ENCODE measurements around the gene ADAM17. TPM values are rescaled to one million over a fixed set of nuclear protein-coding genes. Genes with fewer than 3 reads are reported as not detected.
A peak's percentile ranks its signal among the peaks of the same experiment; 100 is the strongest.

Gene ADAM17
- total and polyA plus RNA-seq, 5 donors from 2014 or later, result 11.8 to 34.1 (median 14.3) TPM

DNA sequence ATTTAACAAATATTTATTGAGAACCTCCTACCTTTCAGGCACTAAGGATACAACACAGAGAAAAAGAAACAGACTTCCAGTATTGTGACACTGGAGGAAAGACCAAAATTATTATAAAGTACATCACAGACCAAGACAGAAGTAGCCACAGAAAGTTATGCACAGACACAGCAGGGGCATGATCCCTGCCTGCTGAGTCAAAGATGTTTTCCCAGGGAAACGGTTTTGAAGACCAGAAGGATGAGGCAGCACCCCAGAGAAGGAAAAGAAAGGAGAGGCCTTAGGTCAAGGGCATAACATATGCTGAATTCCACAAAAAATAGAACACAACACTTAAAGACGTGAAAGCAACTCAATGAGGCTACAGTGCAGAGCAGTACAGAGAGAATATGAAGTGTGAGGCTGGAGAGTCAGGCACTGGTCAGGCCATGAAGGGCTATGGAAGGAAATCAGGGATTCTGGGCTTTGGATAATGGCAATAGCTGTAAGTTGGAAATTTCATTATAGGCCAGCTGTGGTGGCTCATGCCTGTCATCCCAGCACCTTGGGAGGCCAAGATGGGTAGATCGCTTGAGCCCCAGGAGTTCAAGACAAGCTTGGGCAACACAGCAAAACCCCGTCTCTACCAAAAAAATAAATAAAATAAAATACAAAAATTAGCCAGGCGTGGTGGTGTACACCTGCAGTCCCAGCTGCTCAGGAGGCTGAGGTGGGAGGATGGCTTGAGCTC, 8.2 kb downstream of the ADAM17 start:
- no peak for DNase-seq
- Histone ChIP-seq H3K4me3 (ENCODE audit: low read depth, low read length) (no peak overlapping the region), H3K27ac (ENCODE audit: insufficient read depth, low read length, poor library complexity, severe bottlenecking) (no peak overlapping the region), H3K27me3 (ENCODE audit: control insufficient read depth, insufficient read depth, low read length) (no peaks in the 10 kb centered on the region), H3K4me1 (ENCODE audit: control insufficient read depth, insufficient read depth, low read length, poor library complexity, severe bottlenecking) (peaks cover 55% of the 10 kb centered on the region), H3K9me3 (ENCODE audit: control insufficient read depth in 2 of 2, low read length in 2 of 2) (no peaks in the 10 kb centered on the region), H3K36me3 (ENCODE audit: control insufficient read depth, insufficient read depth, low read length) (peaks cover 4% of the 10 kb centered on the region)
- Mint-ChIP-seq H3K4me1 (peaks cover 28 to 77% (median 54%) of the 10 kb centered on the region in 4 donors), H3K9me3 (peaks cover 0 to 2% (median 0%) of the 10 kb centered on the region in 7 donors), H3K27me3 (no peaks in the 10 kb centered on the region), H3K4me3 (peak overlapping the region in 2 of 4 donors; percentile 34 to 39), H3K27ac (peak overlapping the region; percentile 33 to 92 (median 50)), H3K36me3 (peaks cover 14% of the 10 kb centered on the region)
- ATAC-seq (ENCODE audit: low read depth in 2 of 2), result no peak

DNA sequence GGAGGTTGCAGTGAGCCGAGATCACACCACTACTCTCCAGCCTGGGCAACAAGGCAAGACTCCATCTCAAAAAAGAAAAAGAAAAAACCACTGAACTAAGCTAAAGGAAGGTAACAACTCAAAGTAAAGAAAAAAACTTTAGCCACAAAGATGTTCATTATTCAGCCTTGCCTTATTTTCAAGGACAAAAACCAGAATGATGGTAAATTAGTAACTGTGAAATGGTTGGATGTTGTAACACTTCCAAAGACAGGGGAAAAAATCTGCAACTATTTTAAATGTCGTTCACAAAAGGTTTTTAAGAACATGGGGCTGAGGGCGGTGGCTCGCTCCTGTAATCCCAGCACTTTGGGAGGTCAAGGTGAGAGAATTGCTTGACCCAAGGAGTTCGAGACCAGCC, 10.1 kb downstream of the ADAM17 start:
- Histone ChIP-seq H3K4me3 (ENCODE audit: low read depth, low read length) (no peak overlapping the region), H3K4me1 (ENCODE audit: control insufficient read depth, insufficient read depth, low read length, poor library complexity, severe bottlenecking) (peaks cover 37% of the 10 kb centered on the region), H3K9me3 (ENCODE audit: control insufficient read depth in 2 of 2, low read length in 2 of 2) (no peaks in the 10 kb centered on the region), H3K36me3 (ENCODE audit: control insufficient read depth, insufficient read depth, low read length) (peaks cover 10% of the 10 kb centered on the region), H3K27ac (ENCODE audit: insufficient read depth, low read length, poor library complexity, severe bottlenecking) (no peak overlapping the region), H3K27me3 (ENCODE audit: control insufficient read depth, insufficient read depth, low read length) (no peaks in the 10 kb centered on the region)
- DNase-seq, result no peak
- Mint-ChIP-seq H3K4me3 (no peak overlapping the region), H3K9me3 (peaks cover 0 to 2% (median 0%) of the 10 kb centered on the region in 7 donors), H3K27me3 (no peaks in the 10 kb centered on the region), H3K27ac (peak overlapping the region in 1 of 3 donors; percentile 29), H3K36me3 (peaks cover 19% of the 10 kb centered on the region), H3K4me1 (peaks cover 27 to 63% (median 43%) of the 10 kb centered on the region in 4 donors)
- no peak for ATAC-seq (ENCODE audit: low read depth in 2 of 2)

DNA sequence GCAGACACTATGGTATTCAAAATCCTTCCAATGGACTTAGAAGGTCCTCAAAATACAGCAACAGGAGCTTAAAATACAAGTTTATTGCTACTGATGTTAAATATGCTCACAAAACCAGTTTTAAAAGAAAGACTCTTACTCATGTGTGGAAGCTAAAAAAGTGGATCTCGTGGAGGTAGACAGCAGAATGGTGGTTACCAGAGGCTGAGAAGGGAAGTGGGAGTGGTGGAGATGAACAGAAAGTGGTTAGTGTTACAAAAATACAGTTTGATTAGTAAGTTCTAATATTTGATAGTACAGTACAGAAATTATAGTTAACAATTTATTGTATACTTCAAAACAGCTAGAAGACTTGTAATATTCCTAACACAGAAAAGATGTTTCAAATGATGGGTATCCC, 12.1 kb downstream of the ADAM17 start:
- Histone ChIP-seq H3K27me3 (ENCODE audit: control insufficient read depth, insufficient read depth, low read length) (no peaks in the 10 kb centered on the region), H3K4me3 (ENCODE audit: low read depth, low read length) (peak overlapping the region; percentile 47), H3K36me3 (ENCODE audit: control insufficient read depth, insufficient read depth, low read length) (peaks cover 10% of the 10 kb centered on the region), H3K4me1 (ENCODE audit: control insufficient read depth, insufficient read depth, low read length, poor library complexity, severe bottlenecking) (peaks cover 25% of the 10 kb centered on the region), H3K27ac (ENCODE audit: insufficient read depth, low read length, poor library complexity, severe bottlenecking) (no peak overlapping the region), H3K9me3 (ENCODE audit: control insufficient read depth in 2 of 2, low read length in 2 of 2) (no peaks in the 10 kb centered on the region)
- H3K4me3 Mint-ChIP-seq, result peak overlapping the region in 3 of 4 donors; percentile 0 to 54 (median 29)
- H3K4me1 Mint-ChIP-seq, result peaks cover 30 to 55% (median 38%) of the 10 kb centered on the region in 4 donors
- H3K9me3 Mint-ChIP-seq, result peaks cover 0 to 2% (median 0%) of the 10 kb centered on the region in 7 donors
- ATAC-seq (ENCODE audit: low read depth in 2 of 2) (no peak), DNase-seq (peak in 1 of 3 donors; percentile 51)
- H3K36me3 Mint-ChIP-seq, result peaks cover 19% of the 10 kb centered on the region
- peak overlapping the region in 1 of 3 donors; percentile 78 for H3K27ac Mint-ChIP-seq
- no peaks in the 10 kb centered on the region for H3K27me3 Mint-ChIP-seq

DNA sequence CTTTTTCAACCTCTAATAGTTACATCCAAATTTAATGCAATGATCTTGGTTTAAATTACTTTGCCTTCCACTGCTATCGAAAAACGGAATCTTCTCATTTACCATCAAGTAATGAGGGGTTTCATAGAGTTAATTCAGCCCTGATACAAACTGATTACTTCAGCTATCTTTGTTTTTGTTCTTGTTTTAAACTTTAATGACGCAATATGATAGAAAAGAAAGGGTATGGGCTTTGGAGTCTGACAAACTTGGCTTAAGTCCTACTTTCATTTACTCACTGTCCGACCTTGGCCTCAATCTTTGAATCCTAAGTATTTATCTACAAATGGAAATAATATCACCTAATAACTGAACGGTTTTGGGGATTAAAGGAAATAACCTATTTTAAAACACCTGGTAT, 16.1 kb downstream of the ADAM17 start:
- peaks cover 27 to 37% (median 34%) of the 10 kb centered on the region in 4 donors for H3K4me1 Mint-ChIP-seq
- H3K27ac ChIP-seq (ENCODE audit: insufficient read depth, low read length, poor library complexity, severe bottlenecking), result no peak overlapping the region
- peaks cover 26% of the 10 kb centered on the region for H3K36me3 Mint-ChIP-seq
- H3K36me3 ChIP-seq (ENCODE audit: control insufficient read depth, insufficient read depth, low read length), result peaks cover 26% of the 10 kb centered on the region
- H3K4me3 ChIP-seq (ENCODE audit: low read depth, low read length), result no peak overlapping the region
- H3K9me3 ChIP-seq (ENCODE audit: control insufficient read depth in 2 of 2, low read length in 2 of 2), result no peaks in the 10 kb centered on the region
- H3K27me3 ChIP-seq (ENCODE audit: control insufficient read depth, insufficient read depth, low read length), result no peaks in the 10 kb centered on the region
- H3K27me3 Mint-ChIP-seq, result no peaks in the 10 kb centered on the region
- ATAC-seq (ENCODE audit: low read depth in 2 of 2) (no peak), DNase-seq (no peak)
- H3K4me3 Mint-ChIP-seq, result peak overlapping the region in 1 of 4 donors; percentile 38
- H3K4me1 ChIP-seq (ENCODE audit: control insufficient read depth, insufficient read depth, low read length, poor library complexity, severe bottlenecking), result peaks cover 10% of the 10 kb centered on the region
- H3K9me3 Mint-ChIP-seq, result no peaks in the 10 kb centered on the region
- peak overlapping the region in 1 of 3 donors; percentile 1 for H3K27ac Mint-ChIP-seq

DNA sequence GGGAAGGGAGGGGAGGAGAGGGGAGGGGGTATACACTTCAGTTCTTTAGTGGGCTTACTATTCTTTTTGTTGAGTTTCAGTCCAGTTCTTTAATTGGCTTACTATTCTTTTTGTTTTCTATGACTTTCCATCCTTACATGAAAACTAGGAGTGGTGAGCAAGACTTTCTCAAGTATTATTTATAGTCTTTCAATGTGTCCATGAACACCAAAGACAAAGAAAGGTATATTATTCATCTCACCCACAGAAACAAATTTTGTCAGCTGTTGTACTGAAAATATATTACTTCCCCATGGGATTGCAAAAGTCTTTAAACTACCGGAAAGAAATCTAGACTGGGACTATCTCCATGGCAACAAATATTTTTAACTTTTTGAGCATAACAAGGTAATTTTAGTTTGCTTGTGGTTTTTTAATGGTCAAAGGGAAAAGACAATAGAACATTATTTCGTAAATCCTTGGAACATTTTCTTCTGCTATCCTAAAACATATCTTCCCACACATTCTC, 17.6 kb downstream of the ADAM17 start:
- DNase-seq, result no peak
- Mint-ChIP-seq H3K36me3 (peaks cover 24% of the 10 kb centered on the region), H3K27me3 (no peaks in the 10 kb centered on the region), H3K4me3 (no peak overlapping the region), H3K9me3 (no peaks in the 10 kb centered on the region), H3K27ac (no peak overlapping the region), H3K4me1 (peaks cover 19 to 28% (median 25%) of the 10 kb centered on the region in 4 donors)
- no peaks in the 10 kb centered on the region for H3K9me3 ChIP-seq (ENCODE audit: control insufficient read depth in 2 of 2, low read length in 2 of 2)
- H3K4me3 ChIP-seq (ENCODE audit: low read depth, low read length), result no peak overlapping the region
- H3K27ac ChIP-seq (ENCODE audit: insufficient read depth, low read length, poor library complexity, severe bottlenecking), result no peak overlapping the region
- H3K4me1 ChIP-seq (ENCODE audit: control insufficient read depth, insufficient read depth, low read length, poor library complexity, severe bottlenecking), result no peaks in the 10 kb centered on the region
- H3K27me3 ChIP-seq (ENCODE audit: control insufficient read depth, insufficient read depth, low read length), result no peaks in the 10 kb centered on the region
- no peak for ATAC-seq (ENCODE audit: low read depth in 2 of 2)
- H3K36me3 ChIP-seq (ENCODE audit: control insufficient read depth, insufficient read depth, low read length), result peaks cover 33% of the 10 kb centered on the region

DNA sequence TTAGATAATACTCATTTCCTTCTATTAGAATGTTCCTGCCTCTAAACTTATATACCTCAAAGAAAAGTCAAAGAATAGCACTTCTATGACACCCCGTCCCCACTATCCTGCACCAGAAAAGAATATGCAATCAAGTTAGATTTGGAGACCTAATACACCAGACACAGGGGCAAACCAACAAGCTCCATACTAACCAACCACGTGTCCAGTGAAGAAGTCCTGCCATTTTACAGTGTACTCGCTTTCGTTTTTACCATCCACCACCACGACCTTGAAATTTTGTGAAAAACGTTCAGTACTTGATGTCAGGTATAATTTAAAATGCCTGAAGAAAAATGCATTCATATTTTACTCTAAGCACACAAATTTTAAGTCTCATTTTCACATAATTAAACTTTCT, 19.1 kb downstream of the ADAM17 start:
- no peak overlapping the region for H3K27ac ChIP-seq (ENCODE audit: insufficient read depth, low read length, poor library complexity, severe bottlenecking)
- DNase-seq (no peak), ATAC-seq (ENCODE audit: low read depth in 2 of 2) (no peak)
- Mint-ChIP-seq H3K4me1 (peaks cover 18 to 26% (median 24%) of the 10 kb centered on the region in 4 donors), H3K27ac (peak overlapping the region in 2 of 3 donors; percentile 5 to 44), H3K27me3 (no peaks in the 10 kb centered on the region), H3K36me3 (peaks cover 23% of the 10 kb centered on the region), H3K9me3 (no peaks in the 10 kb centered on the region), H3K4me3 (no peak overlapping the region)
- H3K4me3 ChIP-seq (ENCODE audit: low read depth, low read length), result no peak overlapping the region
- H3K4me1 ChIP-seq (ENCODE audit: control insufficient read depth, insufficient read depth, low read length, poor library complexity, severe bottlenecking), result no peaks in the 10 kb centered on the region
- H3K27me3 ChIP-seq (ENCODE audit: control insufficient read depth, insufficient read depth, low read length), result no peaks in the 10 kb centered on the region
- peaks cover 29% of the 10 kb centered on the region for H3K36me3 ChIP-seq (ENCODE audit: control insufficient read depth, insufficient read depth, low read length)
- H3K9me3 ChIP-seq (ENCODE audit: control insufficient read depth in 2 of 2, low read length in 2 of 2), result no peaks in the 10 kb centered on the region

DNA sequence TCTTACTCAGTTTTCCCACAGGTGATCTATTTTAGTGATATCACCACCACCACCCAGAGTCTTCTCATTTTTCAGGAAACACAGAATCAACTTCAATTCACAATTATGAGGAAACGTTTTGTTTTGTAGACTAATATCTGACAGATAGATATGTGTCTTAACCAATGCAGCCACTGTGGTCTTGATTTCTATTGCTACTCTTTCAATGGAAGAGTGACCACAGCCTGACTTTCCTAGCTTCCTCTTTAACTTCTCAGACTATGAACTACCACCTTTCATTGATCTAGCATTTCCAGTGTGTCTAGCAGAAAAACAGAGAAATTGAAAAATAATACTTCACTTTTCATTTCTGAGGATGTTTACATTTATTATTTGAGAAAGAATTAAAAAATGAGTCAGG, 20.5 kb downstream of the ADAM17 start:
- no peak for DNase-seq
- H3K36me3 Mint-ChIP-seq, result peaks cover 22% of the 10 kb centered on the region
- peaks cover 17 to 24% (median 20%) of the 10 kb centered on the region in 4 donors for H3K4me1 Mint-ChIP-seq
- no peak overlapping the region for H3K27ac Mint-ChIP-seq
- peaks cover 30% of the 10 kb centered on the region for H3K36me3 ChIP-seq (ENCODE audit: control insufficient read depth, insufficient read depth, low read length)
- no peaks in the 10 kb centered on the region for H3K9me3 ChIP-seq (ENCODE audit: control insufficient read depth in 2 of 2, low read length in 2 of 2)
- H3K9me3 Mint-ChIP-seq, result no peaks in the 10 kb centered on the region
- no peak for ATAC-seq (ENCODE audit: low read depth in 2 of 2)
- H3K4me1 ChIP-seq (ENCODE audit: control insufficient read depth, insufficient read depth, low read length, poor library complexity, severe bottlenecking), result no peaks in the 10 kb centered on the region
- no peak overlapping the region for H3K27ac ChIP-seq (ENCODE audit: insufficient read depth, low read length, poor library complexity, severe bottlenecking)
- no peaks in the 10 kb centered on the region for H3K27me3 Mint-ChIP-seq
- H3K4me3 Mint-ChIP-seq, result no peak overlapping the region
- no peak overlapping the region for H3K4me3 ChIP-seq (ENCODE audit: low read depth, low read length)
- no peaks in the 10 kb centered on the region for H3K27me3 ChIP-seq (ENCODE audit: control insufficient read depth, insufficient read depth, low read length)

Measured in CD4-positive, CD25-positive, alpha-beta regulatory T cell (primary cell).